ENCODE results near the gene SERP2. TPM values are rescaled to one million over a fixed set of nuclear protein-coding genes. Genes with fewer than 3 reads are reported as not detected.

Gene SERP2
- total RNA-seq, 4 donors from 2014 or later: 5.8 to 9.5 (median 7.4) TPM

DNA sequence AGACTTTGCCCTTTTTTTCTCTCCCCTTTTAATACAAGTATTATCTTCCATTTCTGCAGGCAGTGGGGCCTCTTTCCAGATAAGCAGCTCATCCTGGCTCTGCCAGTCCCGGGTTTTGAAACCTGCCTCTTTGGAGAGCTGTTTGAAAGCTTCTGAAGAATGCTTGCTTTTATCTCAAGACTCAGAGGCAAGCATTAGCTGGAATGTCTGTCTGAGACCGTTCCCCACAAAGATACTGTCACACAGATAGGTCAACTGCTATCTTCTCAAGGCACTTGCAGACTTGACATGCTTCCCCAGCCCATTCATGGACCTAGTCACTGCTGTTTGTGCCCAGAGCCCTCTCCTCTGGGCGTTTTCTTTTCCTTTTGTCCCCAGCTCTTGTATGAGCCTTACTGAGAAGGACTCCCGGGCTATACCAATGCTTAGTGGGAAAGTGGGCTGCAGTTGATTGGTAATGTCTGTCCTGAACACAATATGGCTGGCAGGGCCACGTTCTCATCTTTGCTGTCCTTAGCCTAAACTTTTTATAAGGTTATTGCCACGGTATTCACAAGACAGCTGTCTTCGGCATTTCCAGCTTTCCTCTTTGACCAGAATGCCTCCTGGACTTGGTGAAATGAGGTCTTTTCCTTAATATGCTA, 13.4 kb downstream of the SERP2 start:
- H3K9me3 ChIP-seq: no peaks in the 10 kb centered on the region
- H3K4me1 ChIP-seq: peaks cover 0 to 7% (median 0%) of the 10 kb centered on the region in 4 donors
- 74% methylated on average over 7 of the region's 7 CpGs for WGBS
- no peaks in the 10 kb centered on the region for H3K27me3 ChIP-seq
- intact Hi-C loops (cut with DNase I): no loop called here
- H3K27ac ChIP-seq (replicated peaks in 1 of 4): no peak overlapping the region
- no peak overlapping the region for H3K4me3 ChIP-seq
- TF ChIP-seq POLR2AphosphoS5 (IDR thresholded peaks at IDR 0.05) (no peak), POLR2A (IDR thresholded peaks at IDR 0.05; ENCODE audit: low read depth) (no peak), EP300 (IDR thresholded peaks at IDR 0.05) (no peak)
- TF ChIP-seq, protein P1, sequence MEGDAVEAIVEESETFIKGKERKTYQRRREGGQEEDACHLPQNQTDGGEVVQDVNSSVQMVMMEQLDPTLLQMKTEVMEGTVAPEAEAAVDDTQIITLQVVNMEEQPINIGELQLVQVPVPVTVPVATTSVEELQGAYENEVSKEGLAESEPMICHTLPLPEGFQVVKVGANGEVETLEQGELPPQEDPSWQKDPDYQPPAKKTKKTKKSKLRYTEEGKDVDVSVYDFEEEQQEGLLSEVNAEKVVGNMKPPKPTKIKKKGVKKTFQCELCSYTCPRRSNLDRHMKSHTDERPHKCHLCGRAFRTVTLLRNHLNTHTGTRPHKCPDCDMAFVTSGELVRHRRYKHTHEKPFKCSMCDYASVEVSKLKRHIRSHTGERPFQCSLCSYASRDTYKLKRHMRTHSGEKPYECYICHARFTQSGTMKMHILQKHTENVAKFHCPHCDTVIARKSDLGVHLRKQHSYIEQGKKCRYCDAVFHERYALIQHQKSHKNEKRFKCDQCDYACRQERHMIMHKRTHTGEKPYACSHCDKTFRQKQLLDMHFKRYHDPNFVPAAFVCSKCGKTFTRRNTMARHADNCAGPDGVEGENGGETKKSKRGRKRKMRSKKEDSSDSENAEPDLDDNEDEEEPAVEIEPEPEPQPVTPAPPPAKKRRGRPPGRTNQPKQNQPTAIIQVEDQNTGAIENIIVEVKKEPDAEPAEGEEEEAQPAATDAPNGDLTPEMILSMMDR (IDR thresholded peaks at IDR 0.05): no peak
- H3K36me3 ChIP-seq: peaks cover 0 to 9% (median 0%) of the 10 kb centered on the region in 4 donors
- no peak for DNase-seq (ENCODE audit: extremely low spot score)

DNA sequence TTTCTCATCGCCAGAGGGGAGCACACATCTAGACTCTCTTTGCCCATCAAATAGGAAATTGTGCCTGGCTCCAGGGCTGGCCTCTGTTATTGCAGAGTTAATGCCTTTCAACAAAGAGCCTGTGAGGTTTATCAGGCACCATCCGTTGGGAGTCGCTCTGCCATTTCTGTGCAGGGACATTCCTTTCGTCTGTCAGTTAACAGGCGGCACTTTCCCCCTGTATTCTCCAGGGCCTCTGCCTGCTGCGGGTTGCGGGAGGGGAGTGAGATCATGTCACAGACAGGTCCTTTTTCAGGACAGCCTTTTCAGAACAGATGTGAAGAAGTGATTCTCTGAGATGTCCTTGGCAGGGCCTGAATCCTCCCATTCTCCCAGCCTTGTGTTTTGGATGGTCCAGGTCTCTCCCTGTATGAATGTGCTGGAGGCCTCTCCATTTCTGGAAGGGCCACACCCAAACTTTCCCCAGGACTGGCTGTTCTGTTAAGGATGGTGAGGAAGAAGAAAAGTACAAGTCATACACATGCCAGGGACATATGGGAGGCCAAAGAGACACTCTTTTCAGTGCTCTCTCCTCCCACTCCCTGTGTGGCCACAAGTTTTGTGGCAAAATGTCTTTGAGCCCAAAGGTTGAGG, 14.9 kb downstream of the SERP2 start:
- H3K27ac ChIP-seq (replicated peaks in 1 of 4): no peak overlapping the region
- H3K4me3 ChIP-seq: no peak overlapping the region
- intact Hi-C loops (cut with DNase I): no loop called here
- H3K27me3 ChIP-seq: no peaks in the 10 kb centered on the region
- peaks cover 0 to 9% (median 0%) of the 10 kb centered on the region in 4 donors for H3K36me3 ChIP-seq
- DNase-seq (ENCODE audit: extremely low spot score): no peak
- H3K9me3 ChIP-seq: no peaks in the 10 kb centered on the region
- peaks cover 0 to 5% (median 3%) of the 10 kb centered on the region in 4 donors for H3K4me1 ChIP-seq
- TF ChIP-seq, protein P1 (IDR thresholded peaks at IDR 0.05): no peak
- TF ChIP-seq POLR2A (IDR thresholded peaks at IDR 0.05; ENCODE audit: low read depth) (no peak), EP300 (IDR thresholded peaks at IDR 0.05) (no peak), POLR2AphosphoS5 (IDR thresholded peaks at IDR 0.05) (no peak)
- 77% methylated on average over 7 of the region's 7 CpGs for WGBS

DNA sequence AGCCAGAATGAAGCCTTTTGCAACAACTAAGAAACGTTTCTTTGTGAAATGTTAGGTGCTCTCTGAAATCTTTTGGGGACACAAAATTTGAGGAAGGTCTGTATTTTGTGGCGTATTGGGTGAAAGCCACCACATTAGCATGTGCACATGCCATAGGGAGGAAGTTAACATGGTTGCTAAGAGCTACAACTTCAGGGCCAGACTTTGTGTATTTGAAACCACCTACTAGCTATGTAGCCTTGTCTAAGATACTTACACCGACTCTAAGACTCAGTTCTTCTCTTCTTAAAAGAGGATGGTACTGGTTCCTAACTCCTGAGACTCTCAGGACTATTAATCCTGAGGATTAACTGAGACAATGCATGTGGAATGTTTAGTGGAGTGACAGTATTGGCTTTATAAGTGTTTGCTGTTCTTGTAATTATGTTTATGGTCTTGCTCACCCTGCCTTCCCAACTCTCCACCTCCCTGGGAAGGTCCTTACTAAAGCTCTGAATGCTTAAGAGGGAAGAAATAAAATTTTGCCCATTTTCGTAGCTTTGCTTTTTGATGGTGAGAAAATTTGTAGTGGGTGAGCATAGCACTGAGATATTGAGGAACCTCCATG, 15.5 kb downstream of the SERP2 start:
- TF ChIP-seq EP300 (IDR thresholded peaks at IDR 0.05) (no peak), POLR2A (IDR thresholded peaks at IDR 0.05; ENCODE audit: low read depth) (no peak), POLR2AphosphoS5 (IDR thresholded peaks at IDR 0.05) (no peak)
- TF ChIP-seq, protein P1 (IDR thresholded peaks at IDR 0.05): no peak
- Histone ChIP-seq H3K4me1 (peaks cover 0 to 8% (median 5%) of the 10 kb centered on the region in 4 donors), H3K27me3 (no peaks in the 10 kb centered on the region), H3K4me3 (no peak overlapping the region), H3K9me3 (no peaks in the 10 kb centered on the region), H3K27ac (replicated peaks in 1 of 4) (no peak overlapping the region), H3K36me3 (peaks cover 0 to 9% (median 0%) of the 10 kb centered on the region in 4 donors)
- intact Hi-C loops (cut with DNase I): no loop called here
- no peak for DNase-seq (ENCODE audit: extremely low spot score)
- WGBS: 77% methylated on average over 4 of the region's 4 CpGs

- H3K4me3 ChIP-seq: no peak overlapping the region
- H3K27ac ChIP-seq (replicated peaks in 1 of 4): no peak overlapping the region
- DNase-seq (ENCODE audit: extremely low spot score): no peak
- no peaks in the 10 kb centered on the region for H3K9me3 ChIP-seq
- no peak for TF ChIP-seq POLR2AphosphoS5 (IDR thresholded peaks at IDR 0.05)
- TF ChIP-seq EP300 (IDR thresholded peaks at IDR 0.05): no peak
- TF ChIP-seq POLR2A (IDR thresholded peaks at IDR 0.05; ENCODE audit: low read depth): no peak
- TF ChIP-seq, protein P1 (IDR thresholded peaks at IDR 0.05): no peak
- intact Hi-C loops (cut with DNase I): no loop called here
- WGBS: 90% methylated on average over 1 of the region's 1 CpG
- H3K4me1 ChIP-seq: peaks cover 3 to 8% (median 7%) of the 10 kb centered on the region in 4 donors
- no peaks in the 10 kb centered on the region for H3K27me3 ChIP-seq
- H3K36me3 ChIP-seq: peaks cover 0 to 9% (median 0%) of the 10 kb centered on the region in 4 donors
Observed at GRCh38 chr13:44389876-44390275, 16.3 kb downstream of the SERP2 start.

All from esophagus muscularis mucosa (tissue), 4 donors.